ENCODE measurements around the gene TFPT.

Gene TFPT

DNA sequence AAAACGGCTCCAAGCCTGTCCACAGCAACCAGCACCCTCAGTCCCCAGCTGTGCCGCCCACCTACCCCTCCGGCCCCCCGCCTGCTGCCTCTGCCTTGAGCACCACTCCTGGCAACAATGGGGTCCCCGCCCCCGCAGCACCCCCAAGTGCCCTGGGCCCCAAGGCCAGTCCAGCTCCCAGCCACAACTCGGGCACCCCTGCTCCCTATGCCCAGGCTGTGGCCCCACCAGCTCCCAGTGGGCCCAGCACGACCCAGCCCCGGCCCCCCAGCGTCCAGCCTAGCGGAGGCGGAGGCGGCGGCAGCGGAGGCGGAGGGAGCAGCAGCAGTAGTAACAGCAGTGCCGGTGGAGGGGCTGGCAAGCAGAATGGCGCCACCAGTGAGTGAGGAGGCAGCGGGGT is 32.7 kb upstream of the TFPT start:
- no peak for DNase-seq

- no peak for DNase-seq
These were observed 32.2 kb upstream of the TFPT start for GRCh38 chr19:54147676-54148075.

DNA sequence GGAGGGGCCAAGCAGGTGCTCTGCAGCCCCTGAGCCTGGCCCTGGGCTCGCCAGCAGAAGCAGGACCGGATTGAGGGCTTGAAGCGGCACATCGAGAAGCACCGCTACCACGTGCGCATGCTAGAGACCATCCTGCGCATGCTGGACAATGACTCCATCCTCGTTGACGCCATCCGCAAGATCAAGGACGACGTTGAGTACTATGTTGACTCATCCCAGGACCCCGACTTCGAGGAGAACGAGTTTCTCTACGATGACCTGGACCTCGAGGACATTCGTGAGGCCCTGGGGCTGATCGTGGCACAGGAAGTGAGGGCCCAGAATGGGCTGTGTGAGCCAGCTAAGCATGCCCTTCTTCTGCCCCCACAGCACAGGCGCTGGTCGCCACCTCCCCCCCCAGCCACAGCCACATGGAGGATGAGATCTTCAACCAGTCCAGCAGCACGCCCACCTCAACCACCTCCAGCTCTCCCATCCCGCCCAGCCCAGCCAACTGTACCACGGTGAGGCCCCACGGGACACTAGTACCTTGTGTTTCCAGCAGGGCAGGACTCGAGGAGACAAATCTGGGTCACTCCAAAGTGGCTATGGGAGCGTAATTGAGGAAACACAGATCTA is 30.2 kb upstream of the TFPT start:
- DNase-seq = no peak

- no peak for DNase-seq
These were observed 26.8 kb upstream of the TFPT start for GRCh38 chr19:54142166-54142780.

DNA sequence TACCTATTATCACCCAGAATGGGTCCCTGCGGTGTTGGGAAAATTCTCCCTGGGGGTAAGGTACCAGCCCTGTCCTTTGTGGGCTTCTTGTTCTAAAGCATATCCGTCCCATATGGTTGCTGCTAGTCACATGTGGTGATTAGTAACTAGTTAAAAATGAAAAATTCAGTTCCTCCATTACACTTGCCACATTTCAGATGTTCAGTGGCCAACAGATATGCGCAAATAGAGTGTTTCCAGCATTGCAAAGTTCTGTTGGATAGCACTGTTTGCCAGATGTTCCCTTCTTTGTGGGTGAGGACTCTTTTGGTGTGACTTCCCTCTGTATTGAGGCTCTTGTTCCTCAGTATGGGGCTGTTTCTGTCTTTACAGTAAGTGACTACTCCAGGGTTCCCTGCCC is 25.9 kb upstream of the TFPT start:
- no peak for DNase-seq

GRCh38 chr19:54138489-54139256 is 23.2 kb upstream of the TFPT start:
- DNase-seq = no peak

DNA sequence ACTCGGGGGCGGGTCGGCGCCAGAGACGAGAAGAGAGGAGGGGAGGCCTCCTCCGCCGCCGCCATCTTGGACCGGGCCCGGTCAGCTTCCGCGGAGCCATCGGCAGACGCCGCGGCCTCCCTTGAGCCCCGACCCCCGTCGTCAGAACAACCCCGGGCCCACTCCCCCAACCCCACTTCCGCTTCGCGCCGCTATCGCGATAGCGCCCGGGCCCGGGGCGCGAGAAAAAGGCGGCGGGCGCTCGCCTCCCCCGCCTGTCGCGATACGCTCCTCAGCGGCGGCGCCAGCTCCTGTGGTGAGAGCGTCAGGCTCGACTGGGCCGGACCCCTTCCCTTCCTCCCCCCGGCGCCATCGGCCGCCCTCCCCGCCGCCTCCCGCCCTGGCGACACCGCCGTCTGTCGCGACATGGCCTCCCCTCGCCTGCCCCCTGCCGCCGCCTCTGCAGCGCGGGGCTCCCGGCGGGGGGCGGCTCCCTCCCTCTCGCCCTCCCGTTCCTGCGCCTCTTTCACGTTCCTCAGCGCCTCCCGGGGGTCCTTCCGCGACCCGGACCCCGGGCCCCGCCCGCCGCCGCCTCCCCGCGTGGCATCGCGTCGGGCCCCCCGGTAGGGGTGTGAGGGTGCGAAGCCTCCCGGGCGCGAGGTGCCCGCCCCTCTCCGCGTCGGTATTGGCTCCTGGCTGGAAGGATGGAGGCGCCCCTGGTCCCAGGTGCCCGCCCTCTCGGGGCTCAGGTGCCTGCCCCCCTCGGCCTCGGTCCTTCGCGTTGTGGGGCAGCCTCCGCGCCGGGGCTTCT is 22.4 kb upstream of the TFPT start, which contains the start of gene CNOT3:
Gene CNOT3, plus strand, starts transcription at position 64 of the 790 bp plus-strand sequence. CDS start 5,217 bp downstream, outside the sequence.
- no peak for DNase-seq

GRCh38 chr19:54136864-54137698 is 21.6 kb upstream of the TFPT start:
- peak; percentile 99 for DNase-seq

- DNase-seq = no peak
These were observed 20.8 kb upstream of the TFPT start for GRCh38 chr19:54136086-54136863.

DNA sequence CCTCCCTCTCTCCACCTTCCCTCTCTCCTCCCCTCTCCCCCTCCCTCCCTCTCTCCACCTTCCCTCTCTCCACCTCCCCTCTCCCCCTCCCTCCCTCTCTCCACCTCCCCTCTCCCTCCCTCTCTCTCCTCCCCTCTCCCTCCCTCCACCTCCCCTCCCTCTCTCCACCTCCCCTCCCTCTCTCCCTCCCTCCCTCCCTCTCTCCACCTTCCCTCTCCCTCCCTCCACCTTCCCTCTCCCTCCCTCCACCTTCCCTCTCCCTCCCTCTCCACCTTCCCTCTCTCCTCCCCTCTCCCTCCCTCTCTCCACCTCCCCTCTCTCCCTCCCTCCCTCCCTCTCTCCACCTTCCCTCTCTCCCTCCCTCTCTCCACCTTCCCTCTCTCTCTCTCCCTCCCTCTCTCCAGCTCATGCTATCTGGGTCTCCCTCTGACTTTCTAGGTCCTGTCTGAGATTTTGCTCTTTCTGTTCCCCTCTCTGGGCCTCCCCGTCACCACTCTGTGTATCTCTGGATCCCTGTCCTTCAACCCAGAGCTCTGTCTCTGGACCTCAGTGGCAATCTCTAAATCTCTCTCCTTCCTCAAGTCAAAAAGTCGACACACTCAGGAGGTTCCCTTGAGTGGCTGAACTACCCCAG is 18.6 kb upstream of the TFPT start:
- no peak for DNase-seq

DNA sequence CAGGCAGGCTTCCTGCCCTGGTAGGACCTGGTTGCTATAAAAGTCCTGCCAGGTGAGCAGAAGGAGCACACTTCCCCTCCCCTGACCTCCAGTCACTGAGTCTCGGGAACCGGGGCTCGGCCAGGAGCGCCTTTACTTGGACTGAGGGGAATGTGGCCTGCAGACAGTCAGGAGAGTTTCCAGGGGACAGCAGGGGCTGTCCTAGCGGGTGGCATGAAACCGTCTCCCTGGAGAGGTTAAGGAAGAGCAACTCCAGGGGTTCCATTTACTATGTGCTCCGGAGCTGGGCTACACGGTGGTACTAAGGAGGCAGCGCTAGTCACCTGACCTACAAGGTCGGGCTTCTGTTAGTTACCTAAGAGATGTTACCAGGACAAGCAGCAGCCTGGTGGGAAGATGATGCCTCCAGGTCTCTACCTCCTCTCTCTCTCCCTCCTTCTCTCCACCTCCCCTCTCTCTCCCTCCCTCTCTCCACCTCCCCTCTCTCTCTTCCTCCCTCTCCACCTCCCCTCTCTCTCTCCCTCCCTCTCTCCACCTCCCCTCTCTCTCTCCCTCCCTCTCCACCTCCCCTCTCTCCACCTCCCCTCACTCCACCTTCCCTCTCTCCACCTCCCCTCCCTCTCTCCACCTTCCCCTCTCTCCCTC is 18.0 kb upstream of the TFPT start:
- peak; percentile 5 for DNase-seq

DNA sequence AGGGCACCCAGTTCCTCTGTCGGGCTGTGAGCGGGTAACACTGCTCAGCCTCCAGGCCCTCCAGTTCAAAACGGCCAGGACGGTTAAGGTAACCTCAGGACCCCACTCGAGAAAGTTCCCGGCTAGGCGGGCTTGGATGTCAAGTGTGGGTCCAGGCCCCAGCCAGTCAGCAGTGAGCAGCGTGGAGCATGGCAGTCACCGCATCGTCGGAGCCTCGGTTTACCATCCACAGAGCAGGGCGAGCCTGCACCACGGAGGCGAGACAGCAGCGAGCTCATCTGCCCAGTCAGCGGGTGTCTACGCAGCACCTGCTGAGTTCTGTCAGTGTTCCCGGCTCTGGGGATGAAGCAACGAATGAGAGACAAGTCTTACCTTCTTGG is 14.2 kb upstream of the TFPT start:
- DNase-seq = no peak

DNA sequence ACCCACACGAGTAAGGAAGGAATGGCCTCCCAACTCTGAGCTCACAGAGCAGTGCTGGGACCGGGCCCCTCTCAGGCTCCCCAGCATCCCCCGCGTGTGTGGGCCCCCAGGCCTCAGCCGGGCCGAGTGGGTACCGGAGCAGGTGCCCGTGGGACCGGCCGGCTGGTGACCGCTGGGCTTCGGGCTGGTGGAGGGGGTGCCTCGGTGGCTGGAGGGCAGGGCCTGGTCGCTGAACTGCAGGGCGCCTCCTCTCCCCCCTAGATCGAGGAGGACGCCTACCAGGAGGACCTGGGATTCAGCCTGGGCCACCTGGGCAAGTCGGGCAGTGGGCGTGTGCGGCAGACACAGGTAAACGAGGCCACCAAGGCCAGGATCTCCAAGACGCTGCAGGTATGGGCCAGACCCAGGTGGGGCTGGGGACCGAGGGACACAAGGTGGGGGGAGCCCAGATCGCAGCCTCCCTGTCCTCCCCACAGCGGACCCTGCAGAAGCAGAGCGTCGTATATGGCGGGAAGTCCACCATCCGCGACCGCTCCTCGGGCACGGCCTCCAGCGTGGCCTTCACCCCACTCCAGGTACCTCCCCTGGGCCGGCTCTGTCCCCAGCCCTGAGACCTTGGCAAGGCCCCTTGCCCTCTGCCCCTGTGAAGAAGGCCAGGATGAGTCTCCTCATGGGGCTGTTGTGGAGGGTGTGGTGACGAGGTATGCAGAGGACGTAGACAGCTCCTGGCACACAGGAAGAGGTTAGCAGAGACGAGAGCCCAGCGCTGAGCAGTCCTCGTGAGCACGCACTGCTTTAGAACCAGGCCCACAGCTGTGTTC is 13.5 kb upstream of the TFPT start:
- DNase-seq = no peak

- DNase-seq = no peak
These were observed 12.9 kb upstream of the TFPT start for GRCh38 chr19:54128441-54128725.

GRCh38 chr19:54127688-54128440 is 12.4 kb upstream of the TFPT start:
- DNase-seq = no peak

DNA sequence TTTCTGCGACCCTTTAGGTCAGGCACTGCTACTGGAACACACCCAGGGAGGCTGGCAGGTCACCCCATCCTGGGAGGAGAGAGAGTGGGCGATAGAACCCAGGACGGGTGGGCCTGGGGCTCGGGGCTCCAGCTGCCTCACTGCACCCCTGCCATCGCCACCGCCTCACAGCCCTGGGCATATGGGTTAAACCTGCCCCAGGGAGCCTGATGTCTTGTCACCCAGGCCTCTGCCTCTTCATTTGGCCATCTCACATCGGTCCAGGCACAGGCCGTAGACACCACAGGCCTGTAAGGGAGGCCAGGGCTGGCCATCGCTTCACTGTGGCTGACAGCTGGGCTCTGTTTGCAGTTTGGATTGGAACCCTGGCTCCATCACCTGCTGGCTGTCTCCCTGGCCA is 10.3 kb upstream of the TFPT start:
- no peak for DNase-seq

GRCh38 chr19:54124393-54124792 is 8.9 kb upstream of the TFPT start:
- no peak for DNase-seq

DNA sequence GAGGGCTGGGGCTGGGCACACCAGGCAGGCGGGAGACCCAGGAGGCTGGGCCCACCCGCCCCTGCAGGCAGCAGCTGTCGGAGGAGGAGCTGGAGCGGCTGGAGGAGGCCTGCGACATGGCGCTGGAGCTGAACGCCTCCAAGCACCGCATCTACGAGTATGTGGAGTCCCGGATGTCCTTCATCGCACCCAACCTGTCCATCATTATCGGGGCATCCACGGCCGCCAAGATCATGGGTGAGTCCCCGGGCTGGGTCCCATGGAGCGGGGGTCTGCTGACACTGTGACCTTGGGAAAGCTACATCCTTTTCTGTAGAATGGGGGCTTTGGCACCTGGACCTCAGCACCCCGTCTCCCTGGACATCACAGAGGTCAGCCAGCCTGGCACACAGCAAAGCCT is 8.2 kb upstream of the TFPT start:
- DNase-seq = no peak

- no peak for DNase-seq
These were observed 5.8 kb upstream of the TFPT start for GRCh38 chr19:54121259-54121658.
